Endothelial cell of umbilical vein (primary cell): Measurements from ENCODE around the gene APOC4.

Experiments
- EZH2 ChIP-seq: IDR thresholded peaks from 2 replicates; pipeline ENCODE4 v1.6.1; 2012; ENCODE audit warnings: borderline replicate concordance, low read depth, mild to moderate bottlenecking, moderate library complexity, low read length, inconsistent platforms; ENCODE audit not compliant: severe bottlenecking
- POLR2A ChIP-seq: IDR thresholded peaks from 2 replicates; pipeline ENCODE4 v1.6.1; 2012; ENCODE audit warnings: low read depth, mild to moderate bottlenecking, control low read depth, low read length
- POLR2AphosphoS5 ChIP-seq: IDR thresholded peaks from 2 replicates; pipeline ENCODE4 v1.6.1; 2012; ENCODE audit warnings: low read depth, mild to moderate bottlenecking, control low read depth, low read length, moderate library complexity; ENCODE audit not compliant: insufficient read depth
- TF ChIP-seq, protein P1 (sequence below), 2 donors: IDR thresholded peaks; 1 replicate in 1 of 2; 2 replicates in 1 of 2; pipeline ENCODE4 v1.5.1; 2011; ENCODE audit warnings: low read length in 2 of 2, mild to moderate bottlenecking in 2 of 2, moderate library complexity in 2 of 2, control low read depth in 1 of 2, inconsistent platforms in 1 of 2, low read depth in 1 of 2; ENCODE audit not compliant: insufficient read depth in 1 of 2; ENCODE audit errors: extremely low read depth in 1 of 2
- TF ChIP-seq, protein P2 (sequence below): IDR thresholded peaks from 2 replicates; pipeline ENCODE4 v1.6.1; 2011; ENCODE audit not compliant: insufficient read depth, insufficient read length

DNA sequence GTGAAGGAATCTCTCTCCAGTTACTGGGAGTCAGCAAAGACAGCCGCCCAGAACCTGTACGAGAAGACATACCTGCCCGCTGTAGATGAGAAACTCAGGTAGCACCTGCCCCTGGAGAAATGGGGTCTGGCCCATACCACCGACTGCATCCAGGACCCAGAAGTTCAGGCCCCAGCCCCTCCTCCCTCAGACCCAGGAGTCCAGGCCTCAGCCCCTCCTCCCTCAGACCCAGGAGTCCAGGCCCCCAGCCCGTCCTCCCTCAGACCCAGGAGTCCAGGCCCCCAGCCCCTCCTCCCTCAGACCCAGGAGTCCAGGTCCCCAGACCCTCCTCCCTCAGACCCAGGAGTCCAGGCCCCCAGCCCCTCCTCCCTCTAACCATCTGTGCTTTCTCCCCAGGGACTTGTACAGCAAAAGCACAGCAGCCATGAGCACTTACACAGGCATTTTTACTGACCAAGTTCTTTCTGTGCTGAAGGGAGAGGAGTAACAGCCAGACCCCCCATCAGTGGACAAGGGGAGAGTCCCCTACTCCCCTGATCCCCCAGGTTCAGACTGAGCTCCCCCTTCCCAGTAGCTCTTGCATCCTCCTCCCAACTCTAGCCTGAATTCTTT, 6.8 kb downstream of the APOC4 start:
- no peak for TF ChIP-seq POLR2A
- no peak for TF ChIP-seq EZH2
- TF ChIP-seq, protein P1, sequence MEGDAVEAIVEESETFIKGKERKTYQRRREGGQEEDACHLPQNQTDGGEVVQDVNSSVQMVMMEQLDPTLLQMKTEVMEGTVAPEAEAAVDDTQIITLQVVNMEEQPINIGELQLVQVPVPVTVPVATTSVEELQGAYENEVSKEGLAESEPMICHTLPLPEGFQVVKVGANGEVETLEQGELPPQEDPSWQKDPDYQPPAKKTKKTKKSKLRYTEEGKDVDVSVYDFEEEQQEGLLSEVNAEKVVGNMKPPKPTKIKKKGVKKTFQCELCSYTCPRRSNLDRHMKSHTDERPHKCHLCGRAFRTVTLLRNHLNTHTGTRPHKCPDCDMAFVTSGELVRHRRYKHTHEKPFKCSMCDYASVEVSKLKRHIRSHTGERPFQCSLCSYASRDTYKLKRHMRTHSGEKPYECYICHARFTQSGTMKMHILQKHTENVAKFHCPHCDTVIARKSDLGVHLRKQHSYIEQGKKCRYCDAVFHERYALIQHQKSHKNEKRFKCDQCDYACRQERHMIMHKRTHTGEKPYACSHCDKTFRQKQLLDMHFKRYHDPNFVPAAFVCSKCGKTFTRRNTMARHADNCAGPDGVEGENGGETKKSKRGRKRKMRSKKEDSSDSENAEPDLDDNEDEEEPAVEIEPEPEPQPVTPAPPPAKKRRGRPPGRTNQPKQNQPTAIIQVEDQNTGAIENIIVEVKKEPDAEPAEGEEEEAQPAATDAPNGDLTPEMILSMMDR (IDR thresholded peaks at IDR 0.05; ENCODE audit: extremely low read depth in 1 of 2, insufficient read depth in 1 of 2, low read depth in 1 of 2, low read length in 2 of 2), result no peak
- TF ChIP-seq, protein P2, sequence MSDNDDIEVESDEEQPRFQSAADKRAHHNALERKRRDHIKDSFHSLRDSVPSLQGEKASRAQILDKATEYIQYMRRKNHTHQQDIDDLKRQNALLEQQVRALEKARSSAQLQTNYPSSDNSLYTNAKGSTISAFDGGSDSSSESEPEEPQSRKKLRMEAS, result no peak
- TF ChIP-seq POLR2AphosphoS5, result no peak
